Transverse colon (tissue), 3 donors: ENCODE measurements around the gene TGFBR3L.

Experiments used
- POLR2A ChIP-seq: fragments of 450-650 bp; IDR thresholded peaks from one replicate; pipeline ENCODE4 v1.6.1; 2016; ENCODE audit warnings: antibody characterized with exemption, mild to moderate bottlenecking, moderate library complexity
- POLR2AphosphoS5 ChIP-seq, 3 donors: sonication (generic); formaldehyde crosslinking; IDR thresholded peaks; one replicate each; pipeline ENCODE4 v1.6.1; 2016; ENCODE audit warnings: antibody characterized with exemption in 3 of 3

DNA sequence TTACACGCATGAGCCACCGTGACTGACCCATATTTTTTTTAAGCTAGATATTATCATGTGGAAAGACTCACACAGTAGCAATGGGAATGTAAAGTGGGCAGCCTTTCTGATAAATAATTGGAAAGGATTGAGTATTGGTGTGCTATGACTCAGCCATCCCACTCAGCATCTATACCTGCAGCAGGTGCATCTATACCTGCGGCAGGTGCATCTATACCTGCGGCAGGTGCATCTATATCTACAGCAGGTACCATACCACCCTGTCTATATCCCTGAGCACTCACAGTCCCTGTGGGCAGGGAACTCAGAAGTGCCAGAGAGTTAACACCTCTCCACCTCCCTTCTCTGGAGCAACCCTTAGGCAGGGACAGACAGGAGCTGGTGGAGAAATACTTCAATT lies 31.5 kb upstream of the TGFBR3L start:
- TF ChIP-seq POLR2A (no peak), POLR2AphosphoS5 (IDR thresholded peaks at IDR 0.05) (no peak)
